ENCODE results near the gene KIF21B.
A peak's percentile ranks its signal among the peaks of the same experiment; 100 is the strongest.

Gene KIF21B

GRCh38 chr1:201063145-201063544 lies 39.6 kb upstream of the KIF21B start:
- no peak for TF ChIP-seq TAF1 (IDR thresholded peaks at IDR 0.05; ENCODE audit: low read depth)
- TF ChIP-seq TCF12 (IDR thresholded peaks at IDR 0.05; ENCODE audit: low read depth), result no peak
- no peak for TF ChIP-seq YY1 (IDR thresholded peaks at IDR 0.05; ENCODE audit: low read depth)
- no peak for TF ChIP-seq RAD21 (IDR thresholded peaks at IDR 0.05; ENCODE audit: low read depth)
- TF ChIP-seq CREB1 (IDR thresholded peaks at IDR 0.05; ENCODE audit: low read depth), result no peak
- TF ChIP-seq, protein P1, sequence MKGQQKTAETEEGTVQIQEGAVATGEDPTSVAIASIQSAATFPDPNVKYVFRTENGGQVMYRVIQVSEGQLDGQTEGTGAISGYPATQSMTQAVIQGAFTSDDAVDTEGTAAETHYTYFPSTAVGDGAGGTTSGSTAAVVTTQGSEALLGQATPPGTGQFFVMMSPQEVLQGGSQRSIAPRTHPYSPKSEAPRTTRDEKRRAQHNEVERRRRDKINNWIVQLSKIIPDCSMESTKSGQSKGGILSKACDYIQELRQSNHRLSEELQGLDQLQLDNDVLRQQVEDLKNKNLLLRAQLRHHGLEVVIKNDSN (IDR thresholded peaks at IDR 0.05), result no peak

- TF ChIP-seq YY1 (IDR thresholded peaks at IDR 0.05; ENCODE audit: low read depth) (no peak), ZBTB7A (IDR thresholded peaks at IDR 0.05; ENCODE audit: low read depth) (no peak), TEAD4 (IDR thresholded peaks at IDR 0.05) (no peak), FOXM1 (IDR thresholded peaks at IDR 0.05; ENCODE audit: borderline replicate concordance, low read depth) (no peak), CEBPB (IDR thresholded peaks at IDR 0.05) (no peak)
- TF ChIP-seq, protein P1 (IDR thresholded peaks at IDR 0.05), result no peak
- TF ChIP-seq, protein P2, sequence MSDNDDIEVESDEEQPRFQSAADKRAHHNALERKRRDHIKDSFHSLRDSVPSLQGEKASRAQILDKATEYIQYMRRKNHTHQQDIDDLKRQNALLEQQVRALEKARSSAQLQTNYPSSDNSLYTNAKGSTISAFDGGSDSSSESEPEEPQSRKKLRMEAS (IDR thresholded peaks at IDR 0.05), result no peak
Observed at GRCh38 chr1:201062511-201063091, 39.1 kb upstream of the KIF21B start.

DNA sequence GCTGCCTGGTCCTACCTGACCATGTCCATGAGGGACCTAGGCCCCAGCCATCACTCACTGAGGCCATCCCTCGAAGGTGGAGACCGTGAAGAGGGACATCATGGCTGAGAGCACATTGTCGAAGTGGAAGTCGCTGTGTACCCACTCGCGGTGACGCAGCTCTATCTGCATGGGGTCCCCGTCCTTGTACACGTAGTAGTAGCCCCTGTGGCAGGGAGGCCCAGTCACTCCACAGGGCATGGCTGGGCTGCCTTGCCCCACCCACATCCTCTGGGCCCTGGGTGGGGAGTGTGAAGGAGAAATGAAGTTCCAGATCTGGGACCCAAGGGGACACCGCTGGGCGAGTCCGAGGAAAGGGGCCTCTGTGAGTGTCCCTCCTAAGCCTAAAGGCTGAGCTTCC lies 38.4 kb upstream of the KIF21B start:
- TF ChIP-seq TEAD4 (IDR thresholded peaks at IDR 0.05), result no peak
- TF ChIP-seq, protein P2 (IDR thresholded peaks at IDR 0.05), result no peak
- no peak for TF ChIP-seq NFIC (IDR thresholded peaks at IDR 0.05)
- TF ChIP-seq, protein P3, sequence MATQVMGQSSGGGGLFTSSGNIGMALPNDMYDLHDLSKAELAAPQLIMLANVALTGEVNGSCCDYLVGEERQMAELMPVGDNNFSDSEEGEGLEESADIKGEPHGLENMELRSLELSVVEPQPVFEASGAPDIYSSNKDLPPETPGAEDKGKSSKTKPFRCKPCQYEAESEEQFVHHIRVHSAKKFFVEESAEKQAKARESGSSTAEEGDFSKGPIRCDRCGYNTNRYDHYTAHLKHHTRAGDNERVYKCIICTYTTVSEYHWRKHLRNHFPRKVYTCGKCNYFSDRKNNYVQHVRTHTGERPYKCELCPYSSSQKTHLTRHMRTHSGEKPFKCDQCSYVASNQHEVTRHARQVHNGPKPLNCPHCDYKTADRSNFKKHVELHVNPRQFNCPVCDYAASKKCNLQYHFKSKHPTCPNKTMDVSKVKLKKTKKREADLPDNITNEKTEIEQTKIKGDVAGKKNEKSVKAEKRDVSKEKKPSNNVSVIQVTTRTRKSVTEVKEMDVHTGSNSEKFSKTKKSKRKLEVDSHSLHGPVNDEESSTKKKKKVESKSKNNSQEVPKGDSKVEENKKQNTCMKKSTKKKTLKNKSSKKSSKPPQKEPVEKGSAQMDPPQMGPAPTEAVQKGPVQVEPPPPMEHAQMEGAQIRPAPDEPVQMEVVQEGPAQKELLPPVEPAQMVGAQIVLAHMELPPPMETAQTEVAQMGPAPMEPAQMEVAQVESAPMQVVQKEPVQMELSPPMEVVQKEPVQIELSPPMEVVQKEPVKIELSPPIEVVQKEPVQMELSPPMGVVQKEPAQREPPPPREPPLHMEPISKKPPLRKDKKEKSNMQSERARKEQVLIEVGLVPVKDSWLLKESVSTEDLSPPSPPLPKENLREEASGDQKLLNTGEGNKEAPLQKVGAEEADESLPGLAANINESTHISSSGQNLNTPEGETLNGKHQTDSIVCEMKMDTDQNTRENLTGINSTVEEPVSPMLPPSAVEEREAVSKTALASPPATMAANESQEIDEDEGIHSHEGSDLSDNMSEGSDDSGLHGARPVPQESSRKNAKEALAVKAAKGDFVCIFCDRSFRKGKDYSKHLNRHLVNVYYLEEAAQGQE (IDR thresholded peaks at IDR 0.05; ENCODE audit: low read depth), result no peak
- no peak for TF ChIP-seq TCF12 (IDR thresholded peaks at IDR 0.05; ENCODE audit: low read depth)
- TF ChIP-seq TAF1 (IDR thresholded peaks at IDR 0.05; ENCODE audit: low read depth), result no peak
- no peak for TF ChIP-seq EP300 (IDR thresholded peaks at IDR 0.05; ENCODE audit: borderline replicate concordance)

DNA sequence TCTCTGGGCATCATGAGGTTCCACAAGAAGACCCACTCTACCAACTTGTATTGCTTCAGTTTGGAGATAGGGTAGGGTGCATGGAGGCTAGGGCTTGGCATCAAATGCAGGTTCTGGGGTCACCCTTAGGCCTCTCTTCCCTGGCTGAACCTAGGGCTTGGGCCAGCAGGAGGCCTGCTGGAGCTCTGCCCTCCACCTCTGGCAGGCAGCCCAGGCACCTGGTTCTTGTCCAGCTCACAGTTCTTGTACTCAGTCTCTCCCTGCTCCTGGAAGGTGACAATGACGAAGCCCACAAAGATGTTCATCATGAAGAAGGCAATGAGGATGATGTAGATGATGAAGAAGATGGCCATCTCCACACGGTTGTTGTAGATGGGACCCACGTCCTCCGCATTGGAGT lies 37.5 kb upstream of the KIF21B start:
- TF ChIP-seq ZBTB7A (IDR thresholded peaks at IDR 0.05; ENCODE audit: low read depth) (no peak), NFIC (IDR thresholded peaks at IDR 0.05) (0 out of 2 replicates have a peak, but pooled peaks have one; percentile 34)

DNA sequence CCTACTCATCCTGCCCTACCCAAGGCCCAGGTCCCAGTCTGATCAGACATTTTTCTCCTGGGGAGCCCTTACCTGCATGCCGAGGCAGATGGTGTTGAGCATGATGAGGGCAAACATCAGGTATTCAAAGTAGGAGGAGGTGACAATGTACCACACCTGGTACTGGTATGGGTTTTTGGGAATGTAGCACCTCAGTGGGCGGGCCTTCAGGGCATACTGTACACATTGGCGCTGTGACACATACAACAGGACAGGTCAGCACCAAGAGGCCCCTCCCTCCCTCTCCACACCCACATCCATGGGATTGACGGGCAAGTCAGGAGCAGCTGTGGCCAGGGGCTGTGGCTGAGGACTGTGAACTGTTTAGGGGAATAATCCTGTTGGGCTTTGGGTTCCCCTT lies 37.1 kb upstream of the KIF21B start:
- TF ChIP-seq CREB1 (IDR thresholded peaks at IDR 0.05; ENCODE audit: low read depth) (no peak), TEAD4 (IDR thresholded peaks at IDR 0.05) (no peak), RAD21 (IDR thresholded peaks at IDR 0.05; ENCODE audit: low read depth) (no peak)
- TF ChIP-seq, protein P2 (IDR thresholded peaks at IDR 0.05), result no peak

DNA sequence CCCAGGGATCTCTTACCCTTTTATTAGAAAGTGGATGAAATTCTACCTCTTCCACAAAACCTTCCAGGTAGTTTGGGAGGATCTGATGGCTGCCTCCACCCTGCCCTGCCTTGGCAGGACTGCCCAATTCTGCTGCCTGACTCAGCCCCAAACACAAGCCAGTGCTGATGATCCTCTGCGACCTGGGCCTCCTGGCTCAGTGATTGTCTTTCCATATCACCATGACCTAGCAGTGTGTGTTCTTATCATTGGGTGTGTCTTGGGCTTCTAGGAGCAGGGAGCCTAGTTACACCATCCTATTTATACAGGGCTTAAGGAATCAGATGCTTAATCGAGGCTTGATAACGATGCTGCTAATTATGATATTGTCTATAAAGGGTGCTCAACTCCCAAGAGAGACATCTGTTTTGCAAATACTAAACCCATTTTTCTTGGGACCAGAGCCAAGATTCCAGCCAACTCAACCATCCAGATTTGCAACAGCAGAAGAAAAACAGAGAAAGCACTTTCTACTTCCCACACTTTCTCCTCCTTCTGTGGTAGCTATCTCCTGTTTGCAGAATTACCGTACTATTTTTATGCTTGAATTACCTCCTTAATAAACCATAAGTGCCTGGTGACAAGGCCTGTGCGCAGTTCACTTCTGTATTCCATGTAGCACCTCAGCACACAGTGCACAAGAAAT lies 36.5 kb upstream of the KIF21B start:
- no peak for TF ChIP-seq EGR1 (IDR thresholded peaks at IDR 0.05)
- no peak for TF ChIP-seq YY1 (IDR thresholded peaks at IDR 0.05; ENCODE audit: low read depth)
- TF ChIP-seq CREB1 (IDR thresholded peaks at IDR 0.05; ENCODE audit: low read depth), result no peak
- TF ChIP-seq FOXM1 (IDR thresholded peaks at IDR 0.05; ENCODE audit: borderline replicate concordance, low read depth), result no peak
- no peak for TF ChIP-seq NFIC (IDR thresholded peaks at IDR 0.05)
- no peak for TF ChIP-seq RAD21 (IDR thresholded peaks at IDR 0.05; ENCODE audit: low read depth)
- TF ChIP-seq, protein P2 (IDR thresholded peaks at IDR 0.05), result no peak
- no peak for TF ChIP-seq TAF1 (IDR thresholded peaks at IDR 0.05; ENCODE audit: low read depth)
- TF ChIP-seq TCF12 (IDR thresholded peaks at IDR 0.05; ENCODE audit: low read depth), result no peak
- no peak for TF ChIP-seq TEAD4 (IDR thresholded peaks at IDR 0.05)
- TF ChIP-seq, protein P3 (IDR thresholded peaks at IDR 0.05; ENCODE audit: low read depth), result no peak
- no peak for TF ChIP-seq EP300 (IDR thresholded peaks at IDR 0.05; ENCODE audit: borderline replicate concordance)
- no peak for TF ChIP-seq CEBPB (IDR thresholded peaks at IDR 0.05)
